Daoy (cell line): ENCODE results near the gene ASIC1. TPM values are rescaled to one million over a fixed set of nuclear protein-coding genes. Genes with fewer than 3 reads are reported as not detected.

Experiments
- DNase-seq: peaks from one replicate; pipeline ENCODE4 v3.0.0-alpha.2; 2015; ENCODE audit warnings: low read depth
- total RNA-seq: library from RNA; depleted of rRNA; stranded (reverse); fragments of >200 nt; shearing (Covaris generic); gene quantifications from 2 replicates; pipeline ENCODE4 v1.2.3, GENCODE V29; 2014

Gene ASIC1
- total RNA-seq, 1 experiment from 2014 or later: not detected

DNA sequence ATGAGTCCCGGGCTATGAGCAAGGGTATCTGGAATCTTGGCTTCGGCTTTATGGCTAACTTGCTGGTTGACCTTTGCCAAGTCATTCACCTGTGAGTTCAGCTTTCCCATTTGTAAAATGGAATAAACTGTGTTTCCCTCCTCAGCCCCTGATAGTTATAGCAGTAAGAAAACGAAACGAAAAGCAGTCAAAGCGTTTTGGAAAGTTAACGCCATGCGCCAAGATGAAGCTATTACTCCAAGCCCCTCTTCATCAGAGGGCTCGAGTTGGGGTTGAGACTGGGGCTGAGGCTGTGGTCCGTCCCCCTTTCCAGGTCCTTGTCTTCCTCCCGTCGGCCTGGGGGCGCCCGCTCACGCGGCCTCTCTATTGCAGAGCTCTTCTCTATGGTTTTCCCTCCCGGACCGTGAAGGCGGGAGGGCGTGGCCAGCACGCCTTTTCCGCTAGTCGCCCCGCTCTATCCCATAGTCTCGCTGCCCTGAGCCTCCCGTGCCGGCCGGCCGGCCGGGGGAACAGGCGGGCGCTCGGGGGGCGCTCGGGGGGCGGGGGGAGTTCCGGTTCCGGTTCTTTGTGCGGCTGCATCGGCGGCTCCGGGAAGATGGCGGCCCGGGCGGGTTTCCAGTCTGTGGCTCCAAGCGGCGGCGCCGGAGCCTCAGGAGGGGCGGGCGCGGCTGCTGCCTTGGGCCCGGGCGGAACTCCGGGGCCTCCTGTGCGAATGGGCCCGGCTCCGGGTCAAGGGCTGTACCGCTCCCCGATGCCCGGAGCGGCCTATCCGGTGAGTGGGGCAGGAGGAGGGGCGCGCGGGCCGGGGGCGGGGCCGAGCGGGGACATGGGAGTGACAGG, 27.6 kb downstream of the ASIC1 start, which contains the start of gene SMARCD1:
SMARCD1 (plus strand) TSS at position 568 of the 840 bp plus-strand sequence; CDS start at position 596, 28 bp downstream.
- DNase-seq: peak; percentile 97

DNA sequence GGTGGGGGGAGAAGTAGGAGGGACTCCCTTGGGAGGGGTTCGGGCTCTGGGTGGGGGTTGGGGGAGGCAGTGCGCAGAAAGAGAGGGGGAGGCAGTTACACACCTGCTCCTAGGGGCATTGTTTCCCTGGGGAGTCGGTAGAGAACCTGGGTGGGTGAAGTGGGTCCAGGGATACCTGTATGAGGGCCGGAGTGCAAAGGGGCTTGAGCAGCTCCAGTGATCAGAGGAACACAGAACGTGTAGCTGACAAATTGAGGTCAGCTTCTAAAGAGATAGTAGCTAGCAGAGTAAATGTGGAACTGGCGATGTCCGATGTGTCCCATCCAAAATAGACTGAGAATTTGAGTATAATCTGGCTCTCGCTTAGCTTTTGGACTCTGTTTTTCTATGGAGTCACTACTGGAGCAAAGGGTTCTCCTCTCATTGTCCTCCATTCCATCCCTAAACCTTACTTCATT, 28.2 kb downstream of the ASIC1 start:
- no peak for DNase-seq

DNA sequence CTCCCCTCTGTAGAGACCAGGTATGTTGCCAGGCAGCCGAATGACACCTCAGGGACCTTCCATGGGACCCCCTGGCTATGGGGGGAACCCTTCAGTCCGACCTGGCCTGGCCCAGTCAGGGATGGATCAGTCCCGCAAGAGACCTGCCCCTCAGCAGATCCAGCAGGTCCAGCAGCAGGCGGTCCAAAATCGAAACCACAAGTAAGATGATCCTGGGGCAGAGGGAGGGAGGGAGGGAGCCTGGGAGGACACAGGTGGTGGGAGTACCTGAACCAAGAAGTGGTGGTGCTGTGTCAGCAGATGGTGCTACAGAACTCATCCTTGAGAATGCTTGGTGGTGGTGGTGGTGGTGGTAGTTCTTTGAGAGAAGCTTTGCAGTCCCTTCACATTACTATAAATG, 28.8 kb downstream of the ASIC1 start:
- no peak for DNase-seq

GRCh38 chr12:50087151-50087550, 29.8 kb downstream of the ASIC1 start:
- DNase-seq: no peak

DNA sequence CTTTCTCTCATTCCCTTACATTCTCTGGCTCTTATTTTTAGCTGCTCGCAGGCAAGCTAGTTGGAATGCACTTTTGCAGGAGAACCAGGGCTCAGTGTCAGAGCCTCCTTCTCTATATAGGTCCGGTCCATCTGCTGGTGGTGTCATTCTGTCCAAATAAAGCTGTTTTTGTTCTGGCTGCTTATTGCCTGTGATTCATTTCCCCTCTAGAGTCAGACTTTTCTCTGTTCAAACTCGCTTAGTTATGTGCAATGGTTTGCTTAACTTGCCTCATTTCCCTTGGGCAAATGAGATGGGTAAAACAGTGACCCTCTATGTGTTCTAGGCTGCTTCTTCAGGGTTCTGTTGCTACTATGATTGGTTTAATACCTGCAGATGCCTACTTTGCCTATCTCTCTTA, 30.6 kb downstream of the ASIC1 start:
- peak; percentile 57 for DNase-seq

DNA sequence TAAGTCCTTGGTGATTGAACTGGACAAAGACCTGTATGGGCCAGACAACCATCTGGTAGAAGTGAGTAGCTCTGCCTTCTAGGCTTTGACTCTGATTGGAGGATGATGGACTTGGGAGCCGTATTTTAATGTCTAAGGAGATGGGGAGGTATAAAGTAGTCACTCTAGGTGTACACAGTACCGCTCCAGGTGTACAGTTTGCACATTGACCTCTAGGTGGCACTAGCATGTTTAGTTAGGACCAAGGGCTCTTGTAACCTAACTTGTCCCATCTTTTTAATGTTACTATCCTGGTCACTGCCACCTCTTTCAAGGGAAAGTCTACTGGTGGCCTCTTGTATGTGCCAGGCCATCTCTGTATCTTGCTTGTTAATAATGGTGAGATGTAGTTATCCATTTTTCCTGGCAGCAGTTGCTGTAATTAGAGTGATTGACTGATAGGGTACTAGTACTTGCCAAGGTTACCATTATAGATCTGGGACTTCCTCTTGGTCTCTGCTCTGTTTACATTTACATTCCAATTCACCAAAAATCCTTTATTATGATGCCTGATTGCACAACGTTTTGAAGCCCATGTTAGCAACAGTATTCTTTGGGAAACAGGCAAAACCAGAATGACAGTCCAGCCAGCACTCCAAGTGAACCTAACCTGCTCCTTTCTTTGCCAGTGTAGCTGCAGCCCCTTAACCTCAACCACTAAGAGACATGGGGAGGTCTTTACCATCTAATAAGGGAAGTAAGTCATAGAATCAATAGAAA, 31.4 kb downstream of the ASIC1 start:
- peak; percentile 42 for DNase-seq

DNA sequence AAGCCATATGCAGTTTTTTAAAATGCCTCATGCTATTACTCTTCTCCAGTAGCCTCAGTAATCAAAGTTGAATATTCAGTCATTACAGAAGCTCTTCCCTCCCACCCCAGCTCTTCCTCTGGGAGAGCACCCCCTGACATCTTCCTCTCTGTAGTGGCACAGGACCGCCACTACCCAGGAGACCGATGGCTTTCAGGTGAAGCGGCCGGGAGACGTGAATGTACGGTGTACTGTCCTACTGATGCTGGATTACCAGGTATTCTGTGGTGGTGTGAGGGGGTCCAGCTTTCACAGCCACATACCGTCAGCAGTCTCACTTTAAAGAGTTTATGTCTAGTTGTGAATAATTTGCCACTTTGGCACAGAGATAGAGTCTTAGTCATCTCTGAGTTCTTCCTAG, 32.3 kb downstream of the ASIC1 start:
- no peak for DNase-seq

DNA sequence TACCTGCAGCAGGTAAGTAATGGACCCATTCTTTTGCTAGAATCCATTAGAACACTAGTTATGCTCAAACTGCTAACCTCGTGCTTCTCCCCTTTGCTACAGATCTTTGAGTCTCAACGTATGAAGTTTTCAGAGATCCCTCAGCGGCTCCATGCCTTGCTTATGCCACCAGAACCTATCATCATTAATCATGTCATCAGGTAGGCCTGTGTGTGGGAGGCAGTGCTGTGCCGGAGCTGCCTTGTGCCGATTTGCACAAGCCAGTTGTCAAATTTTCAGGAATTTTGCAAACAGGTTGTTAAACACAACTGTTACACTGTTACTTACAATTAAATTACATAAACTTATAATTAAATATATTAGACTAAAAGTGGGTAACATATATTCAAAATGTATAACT, 33.0 kb downstream of the ASIC1 start:
- no peak for DNase-seq

GRCh38 chr12:50097952-50098351, 40.6 kb downstream of the ASIC1 start:
- no peak for DNase-seq

GRCh38 chr12:50099302-50100008, 42.1 kb downstream of the ASIC1 start:
- no peak for DNase-seq

DNA sequence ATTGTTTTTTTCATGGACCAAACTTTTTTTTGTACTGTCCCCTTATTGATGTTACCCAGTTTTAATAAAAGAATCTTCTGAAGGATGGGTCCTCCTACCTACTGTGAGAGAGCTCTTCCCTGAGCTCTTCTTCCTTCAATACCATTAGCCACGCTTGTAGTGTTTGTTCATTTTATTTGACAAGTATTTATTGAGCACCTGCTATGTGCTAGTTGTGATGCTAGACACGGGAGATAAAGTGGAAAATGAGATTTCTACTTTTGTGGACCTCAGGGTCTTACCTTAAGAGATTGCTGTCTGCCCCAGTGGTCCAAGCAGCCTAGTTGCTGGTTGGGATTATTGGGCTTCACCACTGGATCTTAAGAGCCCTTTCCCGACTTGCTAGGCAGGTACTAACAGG, 43.2 kb downstream of the ASIC1 start:
- no peak for DNase-seq

- DNase-seq: no peak
Observed at GRCh38 chr12:50101663-50102062, 44.3 kb downstream of the ASIC1 start.

- no peak for DNase-seq
Observed at GRCh38 chr12:50102131-50102531, 44.7 kb downstream of the ASIC1 start.

DNA sequence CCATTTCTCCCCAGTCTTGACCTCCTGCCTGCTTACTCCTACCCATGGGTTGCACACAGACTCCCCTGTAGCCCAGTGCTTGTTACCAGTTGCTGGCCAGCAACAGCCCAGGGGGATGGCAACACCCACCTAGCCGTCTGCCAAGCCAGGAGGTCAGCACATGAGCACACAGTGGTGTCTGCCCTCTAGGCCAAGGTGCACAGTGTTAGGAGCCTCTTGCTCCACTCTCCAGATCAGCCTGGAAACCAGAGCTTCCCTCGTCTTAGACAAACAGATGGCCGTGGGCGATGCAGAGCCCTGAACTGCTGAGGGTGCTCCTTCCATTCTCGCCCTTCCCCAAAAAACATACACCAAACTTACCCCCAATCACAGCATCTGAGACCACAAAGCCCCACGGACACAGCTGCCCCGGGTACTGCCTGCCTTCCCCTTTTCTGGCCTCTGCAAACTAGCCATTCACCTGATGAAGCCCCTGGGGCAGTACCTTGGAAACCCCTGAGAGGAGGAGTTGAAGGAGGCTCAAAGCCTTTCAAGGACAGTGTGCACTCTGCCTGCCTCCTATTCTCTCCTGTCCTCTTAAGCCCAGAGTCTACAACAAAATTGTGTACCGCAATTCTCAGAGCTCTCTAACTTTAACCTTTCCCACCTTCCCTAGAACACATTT, 45.4 kb downstream of the ASIC1 start:
- no peak for DNase-seq

DNA sequence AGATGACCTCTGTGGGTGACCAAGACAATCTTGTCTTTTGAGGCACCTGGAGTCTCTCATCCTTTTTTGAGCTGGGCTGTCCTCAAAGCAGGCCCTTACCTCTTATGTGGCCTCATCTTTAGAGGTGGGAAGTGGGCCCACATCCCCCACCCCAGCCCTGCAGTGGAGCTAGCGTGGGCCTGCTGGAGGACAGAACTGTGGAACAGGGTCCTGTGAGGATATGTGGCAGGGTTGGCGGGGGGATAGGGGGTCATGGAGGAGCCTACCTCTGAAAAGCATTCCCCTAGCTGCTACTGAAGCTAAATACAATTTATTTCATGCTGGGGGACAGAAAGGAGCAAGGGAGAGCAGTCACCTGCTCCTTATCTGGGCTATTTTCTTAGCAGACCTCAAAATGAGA, 46.0 kb downstream of the ASIC1 start:
- DNase-seq: no peak

- DNase-seq: peak; percentile 68
Observed at GRCh38 chr12:50103767-50104321, 46.4 kb downstream of the ASIC1 start, which contains the start of gene GPD1. GPD1 (plus strand) TSS chr12:50104008; CDS start chr12:50104051, 43 bp downstream.

GRCh38 chr12:50104417-50105366, 47.3 kb downstream of the ASIC1 start:
- DNase-seq: no peak

DNA sequence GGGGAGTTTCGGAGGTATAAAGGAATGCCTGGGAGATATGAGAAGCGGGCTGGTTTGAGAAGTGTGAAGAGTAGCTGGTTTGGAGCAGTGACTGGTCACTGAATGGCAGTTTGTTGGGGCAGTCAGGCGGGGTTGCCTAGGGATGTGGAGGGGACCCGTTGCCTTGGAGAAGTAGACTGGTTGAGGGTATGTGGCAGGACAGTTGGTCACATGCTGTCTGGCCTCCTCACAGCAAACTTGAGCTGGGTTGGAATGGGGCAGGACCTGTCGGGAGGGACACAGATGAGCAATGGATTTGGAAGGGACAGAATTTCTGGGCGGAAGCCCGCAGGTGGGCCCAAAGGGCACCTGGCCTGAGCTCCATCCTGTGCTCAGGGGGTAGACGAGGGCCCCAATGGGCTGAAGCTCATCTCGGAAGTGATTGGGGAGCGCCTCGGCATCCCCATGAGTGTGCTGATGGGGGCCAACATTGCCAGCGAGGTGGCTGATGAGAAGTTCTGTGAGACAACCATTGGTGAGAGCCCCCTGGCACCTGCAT, 48.6 kb downstream of the ASIC1 start:
- DNase-seq: no peak

DNA sequence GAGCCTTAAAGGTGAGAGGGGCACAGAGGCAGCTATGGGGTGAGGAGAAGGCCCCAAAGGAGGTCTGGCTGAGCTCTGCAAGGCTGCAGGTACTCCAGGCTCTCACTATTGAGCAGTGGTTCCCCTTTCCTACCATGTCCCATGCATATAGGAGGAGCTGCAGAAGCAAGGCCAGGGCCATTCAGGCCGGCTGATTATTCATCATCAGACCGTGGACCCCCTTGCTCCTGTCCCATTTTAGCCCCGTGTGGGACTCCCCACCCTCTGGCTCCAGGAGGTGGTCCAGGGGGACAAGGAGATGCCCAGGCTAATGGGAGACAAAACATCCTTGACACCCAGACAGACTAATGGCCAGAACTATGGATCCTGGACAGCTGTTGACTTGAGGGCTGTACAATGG, 49.5 kb downstream of the ASIC1 start:
- DNase-seq: no peak
